Upper lobe of right lung (tissue), 1 donor: ENCODE data around the gene CD83. TPM values are rescaled to one million over a fixed set of nuclear protein-coding genes. Genes with fewer than 3 reads are reported as not detected.

ENCODE experiments used
- ATAC-seq: fragments of 200-7000 bp; cut with Tn5 transposase; one replicate; pipeline ENCODE4 v1.9.1; 2020; ENCODE audit warnings: mild to moderate bottlenecking, moderate library complexity
- DNase-seq: peaks from one replicate; pipeline ENCODE4 v3.0.0-alpha.2; 2020
- H3K27ac ChIP-seq: fragments of 200-600 bp; one replicate; pipeline ENCODE4 v1.8.0; 2022
- H3K27me3 ChIP-seq: fragments of 200-600 bp; one replicate; pipeline ENCODE4 v1.8.0; 2022; ENCODE audit warnings: mild to moderate bottlenecking
- H3K36me3 ChIP-seq: fragments of 200-600 bp; one replicate; pipeline ENCODE4 v1.8.0; 2022
- H3K4me1 ChIP-seq: fragments of 200-600 bp; one replicate; pipeline ENCODE4 v1.8.0; 2022
- H3K4me3 ChIP-seq: fragments of 200-600 bp; one replicate; pipeline ENCODE4 v1.8.0; 2022; ENCODE audit warnings: mild to moderate bottlenecking
- H3K9me3 ChIP-seq: fragments of 200-600 bp; one replicate; pipeline ENCODE4 v1.8.0; 2022
- CTCF ChIP-seq: fragments of 200-600 bp; IDR thresholded peaks from one replicate; pipeline ENCODE4 v1.8.0; 2022; ENCODE audit warnings: antibody characterized with exemption
- intact Hi-C: fragments of 100-400 bp; cut with DNase I; formaldehyde crosslinking; loops from one replicate; pipeline ENCODE4 v1.11.0; 2022
- total RNA-seq: library from RNA; stranded (reverse); fragmentation: NEBNext Ultra II Directional; extraction: Animal tissue kit (Norgen Biotek cat#: 25700); gene quantifications from one replicate; pipeline ENCODE4 v1.2.1, GENCODE V29; 2021
- donor health status: DM: no; HTN: yes; CAD: no; lungs with severe emphysema.

Gene CD83
- total RNA-seq, 1 donor from 2014 or later = 26.0 TPM

- no peak overlapping the region for H3K27ac ChIP-seq
- H3K4me3 ChIP-seq = no peak overlapping the region
- intact Hi-C loops = no loop called here
- no peaks in the 10 kb centered on the region for H3K27me3 ChIP-seq
- DNase-seq (no peak), ATAC-seq (no peak)
- H3K4me1 ChIP-seq = no peaks in the 10 kb centered on the region
- no peaks in the 10 kb centered on the region for H3K36me3 ChIP-seq
- no peak for TF ChIP-seq CTCF
- no peaks in the 10 kb centered on the region for H3K9me3 ChIP-seq
Observed at GRCh38 chr6:14081126-14081525, 36.4 kb upstream of the CD83 start.

DNA sequence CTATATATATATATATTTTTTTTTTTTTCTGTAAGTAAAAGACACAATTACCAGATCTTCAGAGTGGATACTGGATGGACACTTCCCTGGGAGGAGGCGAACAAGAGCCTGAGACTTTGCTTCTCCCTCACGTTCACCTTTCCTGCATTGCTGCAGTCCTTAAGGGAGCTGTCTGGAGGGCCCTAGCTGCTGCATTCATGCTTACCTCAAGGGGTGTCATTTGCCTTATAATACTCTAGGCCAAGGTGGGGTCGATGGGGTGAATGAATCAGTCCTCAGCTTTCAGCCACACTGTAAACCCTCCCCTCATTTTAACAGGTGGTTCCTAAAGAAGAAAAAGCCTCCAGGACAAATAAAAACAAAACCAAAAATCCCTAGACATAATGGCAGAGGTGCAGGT, 34.8 kb upstream of the CD83 start:
- ATAC-seq (no peak), DNase-seq (no peak)
- no peaks in the 10 kb centered on the region for H3K4me1 ChIP-seq
- H3K36me3 ChIP-seq = no peaks in the 10 kb centered on the region
- H3K27me3 ChIP-seq = no peaks in the 10 kb centered on the region
- intact Hi-C loops = no loop called here
- no peak for TF ChIP-seq CTCF
- H3K4me3 ChIP-seq = no peak overlapping the region
- no peaks in the 10 kb centered on the region for H3K9me3 ChIP-seq
- no peak overlapping the region for H3K27ac ChIP-seq

- no peaks in the 10 kb centered on the region for H3K9me3 ChIP-seq
- DNase-seq (no peak), ATAC-seq (no peak)
- no peak for TF ChIP-seq CTCF
- H3K36me3 ChIP-seq = no peaks in the 10 kb centered on the region
- intact Hi-C loops = no loop called here
- no peaks in the 10 kb centered on the region for H3K4me1 ChIP-seq
- H3K27ac ChIP-seq = no peak overlapping the region
- H3K27me3 ChIP-seq = no peaks in the 10 kb centered on the region
- H3K4me3 ChIP-seq = no peak overlapping the region
Observed at GRCh38 chr6:14083262-14083661, 34.3 kb upstream of the CD83 start.

DNA sequence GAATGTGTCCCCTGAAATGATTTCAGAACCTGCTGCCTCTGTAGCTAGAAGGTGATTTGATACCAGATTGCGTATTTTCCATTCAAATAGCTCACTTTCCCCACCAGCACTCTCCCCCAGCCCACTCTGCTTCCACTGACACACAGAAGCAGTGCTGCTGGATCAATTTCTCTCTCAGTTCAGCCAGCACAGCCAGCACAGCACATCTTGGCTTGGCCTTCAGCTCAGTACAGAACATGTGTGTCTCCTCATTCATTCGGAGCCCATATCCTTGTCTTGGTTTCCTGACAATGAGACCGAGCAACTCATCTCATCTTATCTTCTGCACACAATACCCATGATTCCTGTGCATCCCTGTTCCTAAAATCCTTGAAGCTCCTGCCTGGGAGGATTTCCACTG, 33.8 kb upstream of the CD83 start:
- Histone ChIP-seq H3K36me3 (no peaks in the 10 kb centered on the region), H3K27me3 (no peaks in the 10 kb centered on the region), H3K4me1 (no peaks in the 10 kb centered on the region), H3K9me3 (no peaks in the 10 kb centered on the region), H3K4me3 (no peak overlapping the region), H3K27ac (no peak overlapping the region)
- intact Hi-C loops = no loop called here
- TF ChIP-seq CTCF = no peak
- DNase-seq = no peak
- ATAC-seq = no peak

DNA sequence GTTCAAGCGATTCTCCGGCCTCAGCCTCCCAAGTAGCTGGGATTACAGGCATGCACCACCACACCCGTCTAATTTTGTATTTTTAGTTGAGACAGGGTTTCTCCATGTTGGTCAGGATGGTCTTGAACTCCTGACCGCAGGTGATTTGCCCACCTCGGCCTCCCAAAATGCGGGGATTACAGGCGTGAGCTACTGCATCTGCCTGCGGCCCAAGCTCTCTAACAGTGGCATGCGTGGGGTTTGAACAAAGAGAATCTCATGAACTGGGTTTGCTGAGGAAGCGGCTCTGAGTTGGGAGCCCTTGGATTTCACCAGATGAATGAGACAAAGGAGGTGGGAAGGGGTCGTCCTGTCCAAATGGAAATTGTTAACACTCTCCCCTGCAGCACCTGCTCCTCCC, 33.2 kb upstream of the CD83 start:
- DNase-seq = no peak
- Histone ChIP-seq H3K9me3 (no peaks in the 10 kb centered on the region), H3K4me3 (no peak overlapping the region), H3K27ac (no peak overlapping the region), H3K36me3 (no peaks in the 10 kb centered on the region), H3K4me1 (no peaks in the 10 kb centered on the region), H3K27me3 (no peaks in the 10 kb centered on the region)
- ATAC-seq = no peak
- intact Hi-C loops = no loop called here
- no peak for TF ChIP-seq CTCF

DNA sequence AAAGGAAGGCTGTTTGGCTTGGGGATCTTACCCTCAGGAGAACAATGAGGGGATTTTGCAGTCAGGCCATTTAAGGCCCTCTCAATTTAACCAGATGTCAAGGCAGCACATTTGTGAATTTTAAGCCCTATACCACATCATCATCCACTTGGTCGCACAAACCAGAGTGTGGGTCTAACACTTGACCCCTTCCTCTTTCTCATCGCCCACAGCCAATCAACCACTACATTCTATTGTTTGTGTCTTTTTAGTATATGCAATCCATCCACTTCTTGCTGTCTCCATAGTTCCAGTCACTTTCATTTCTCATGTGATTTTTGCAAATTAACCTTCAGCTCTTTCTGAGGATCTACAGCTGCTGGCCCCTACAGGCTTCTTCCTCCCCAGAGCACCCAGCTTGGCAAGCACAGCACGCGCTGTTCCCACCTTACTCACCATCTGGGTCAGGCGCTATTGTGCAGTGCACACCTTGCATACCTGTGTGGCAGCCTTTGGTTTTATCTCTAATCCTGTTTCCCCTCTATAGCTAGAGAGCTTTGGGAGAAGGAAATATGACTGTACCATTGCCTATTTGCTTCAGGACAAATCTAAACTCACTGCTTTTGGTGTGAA, 32.3 kb upstream of the CD83 start:
- Histone ChIP-seq H3K36me3 (no peaks in the 10 kb centered on the region), H3K9me3 (no peaks in the 10 kb centered on the region), H3K27ac (no peak overlapping the region), H3K27me3 (no peaks in the 10 kb centered on the region), H3K4me1 (no peaks in the 10 kb centered on the region), H3K4me3 (no peak overlapping the region)
- no peak for TF ChIP-seq CTCF
- intact Hi-C loops = no loop called here
- DNase-seq (no peak), ATAC-seq (no peak)
